Activated CD8-positive, alpha-beta memory T cell treated with anti-CD3 and anti-CD28 coated beads, Interleukin-2, amount 50 U/mL, for 4 hours (primary cell): Measurements from ENCODE around the gene CHMP5.
A peak's percentile ranks its signal among the peaks of the same experiment; 100 is the strongest.
"Not testable (repeated sequence)": the region's sequence is repeated elsewhere in the genome, so short reads cannot be mapped to it uniquely, and the experiment has no call there.

Experiments
- DNase-seq: peaks from one replicate; pipeline ENCODE4 v3.0.0-alpha.2; 2020

Gene CHMP5

DNA sequence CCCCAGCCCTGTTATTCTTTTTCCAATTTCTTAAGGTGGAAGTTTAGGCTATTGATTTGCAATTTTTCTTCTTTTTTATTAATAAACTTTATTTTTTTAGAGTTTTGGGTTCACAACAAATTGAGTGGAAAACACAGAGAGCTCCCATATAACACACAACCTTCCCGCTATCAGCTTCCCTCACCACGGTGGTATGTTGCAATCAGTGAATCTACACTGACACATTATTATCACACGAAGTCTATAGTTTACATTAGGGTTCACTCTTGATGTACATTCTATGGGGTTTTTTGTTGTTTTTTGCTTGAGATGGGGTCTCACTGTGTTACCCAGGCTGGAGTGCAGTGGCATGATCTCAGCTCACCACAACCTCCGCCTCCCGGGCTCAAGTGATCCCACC, 20.7 kb downstream of the CHMP5 start:
- no peak for DNase-seq

DNA sequence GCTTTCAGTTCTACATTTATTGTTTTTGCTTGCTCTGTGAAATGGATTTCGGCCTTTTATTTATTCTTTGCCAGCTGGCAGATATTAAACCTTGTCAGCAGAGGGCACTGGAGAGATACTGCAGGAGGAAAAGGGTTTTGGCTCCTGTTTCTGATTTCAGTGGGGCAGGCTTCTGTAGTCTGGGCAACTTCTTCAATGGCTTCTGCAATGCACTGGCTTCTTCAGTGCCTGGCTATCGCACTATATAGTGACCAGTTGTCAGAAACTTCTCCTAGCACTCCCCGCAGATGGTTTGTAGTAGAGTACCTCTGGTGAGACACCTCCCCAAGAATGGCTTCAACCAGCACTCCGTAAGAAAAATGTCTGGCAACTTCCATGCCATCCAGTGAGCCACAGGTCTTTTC, 22.2 kb downstream of the CHMP5 start:
- DNase-seq = peak; percentile 37

DNA sequence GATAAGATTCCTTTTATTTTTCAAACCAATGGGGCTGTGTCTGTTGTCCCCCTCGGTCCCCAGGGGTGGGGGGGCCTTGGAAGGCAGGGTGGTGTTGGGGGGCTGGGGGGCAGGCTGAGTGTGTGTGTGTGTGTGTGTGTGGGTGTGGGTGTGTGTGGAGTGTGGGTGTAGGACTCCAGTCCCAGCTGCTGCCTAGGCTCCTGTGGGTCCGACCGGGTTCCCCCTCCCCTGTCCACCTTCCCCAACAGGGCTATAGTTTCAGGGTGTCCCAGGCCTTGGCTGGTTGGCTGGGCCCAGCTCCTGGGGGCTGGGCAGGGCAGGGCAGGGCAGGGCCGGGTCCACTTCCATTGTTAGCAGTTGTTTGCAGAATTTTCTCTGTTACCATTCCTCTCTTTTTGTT, 23.4 kb downstream of the CHMP5 start:
- no peak for DNase-seq

DNA sequence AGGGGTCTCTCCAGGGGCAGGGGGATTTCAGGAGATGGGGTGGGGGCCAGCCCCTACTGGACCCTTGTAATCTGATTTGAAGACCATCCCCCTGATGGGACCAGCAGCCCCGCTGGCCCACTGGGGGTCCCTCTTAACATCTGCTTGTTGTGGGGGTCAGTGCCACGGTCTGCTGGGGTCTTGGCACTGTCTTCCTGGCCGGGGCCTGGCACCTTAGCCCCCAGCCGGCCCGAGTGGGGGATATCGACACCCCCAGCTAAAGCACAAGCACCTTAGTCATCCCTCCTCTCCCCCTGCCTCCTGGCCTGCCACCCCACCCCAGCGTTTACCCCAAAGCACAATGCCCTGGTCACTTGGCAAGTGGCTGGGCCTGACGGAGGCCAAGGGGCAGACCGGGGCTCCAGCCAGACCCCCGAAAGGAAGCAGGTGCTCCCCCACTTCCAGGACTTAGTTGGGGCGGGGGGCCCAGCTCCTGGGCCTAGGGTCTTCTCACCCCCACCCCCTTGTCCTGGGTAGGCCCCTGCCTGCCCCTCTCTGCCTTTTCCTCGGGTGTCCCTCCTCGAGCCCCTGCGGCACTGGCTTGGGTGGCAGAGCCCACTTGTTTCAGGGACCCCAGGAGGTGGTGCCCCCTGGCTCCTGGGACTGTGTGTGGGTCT, 24.1 kb downstream of the CHMP5 start:
- peak; percentile 19 for DNase-seq

DNA sequence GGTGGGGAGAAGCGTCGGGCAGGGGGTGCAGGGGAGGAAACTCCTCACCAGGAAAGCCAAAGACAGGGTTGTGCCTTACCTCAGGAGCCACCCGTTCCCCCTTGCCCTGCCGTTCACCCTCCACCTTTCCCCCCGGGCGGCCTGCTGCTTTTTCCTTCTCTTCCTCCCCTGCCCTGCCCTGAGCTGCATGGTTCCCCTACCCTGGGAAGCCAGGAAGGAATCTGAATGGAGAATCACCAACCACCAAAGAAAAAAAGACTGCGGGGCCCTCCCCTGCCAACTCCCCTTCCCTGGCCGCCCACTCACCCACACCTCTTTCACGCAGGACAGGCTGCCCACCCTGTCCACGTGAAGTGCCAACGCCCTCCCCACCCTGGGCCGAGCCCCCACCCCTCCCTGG, 24.6 kb downstream of the CHMP5 start:
- DNase-seq = peak; percentile 36

DNA sequence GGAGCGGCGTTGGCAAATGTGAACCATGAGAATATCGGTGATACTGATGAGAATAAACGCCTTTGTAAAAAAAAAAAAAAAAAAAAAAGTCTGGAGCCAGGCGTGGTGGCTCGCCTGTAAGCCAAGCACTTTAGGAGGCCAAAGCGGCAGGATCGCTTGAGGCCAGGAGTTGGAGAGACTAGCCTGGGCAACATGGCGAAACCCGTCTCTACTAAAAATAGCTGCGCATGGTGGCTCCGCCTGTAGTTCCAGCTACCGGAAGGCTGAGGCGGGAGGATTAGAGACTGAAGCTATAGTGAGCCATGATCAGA, 25.0 kb downstream of the CHMP5 start:
- DNase-seq = no peak

DNA sequence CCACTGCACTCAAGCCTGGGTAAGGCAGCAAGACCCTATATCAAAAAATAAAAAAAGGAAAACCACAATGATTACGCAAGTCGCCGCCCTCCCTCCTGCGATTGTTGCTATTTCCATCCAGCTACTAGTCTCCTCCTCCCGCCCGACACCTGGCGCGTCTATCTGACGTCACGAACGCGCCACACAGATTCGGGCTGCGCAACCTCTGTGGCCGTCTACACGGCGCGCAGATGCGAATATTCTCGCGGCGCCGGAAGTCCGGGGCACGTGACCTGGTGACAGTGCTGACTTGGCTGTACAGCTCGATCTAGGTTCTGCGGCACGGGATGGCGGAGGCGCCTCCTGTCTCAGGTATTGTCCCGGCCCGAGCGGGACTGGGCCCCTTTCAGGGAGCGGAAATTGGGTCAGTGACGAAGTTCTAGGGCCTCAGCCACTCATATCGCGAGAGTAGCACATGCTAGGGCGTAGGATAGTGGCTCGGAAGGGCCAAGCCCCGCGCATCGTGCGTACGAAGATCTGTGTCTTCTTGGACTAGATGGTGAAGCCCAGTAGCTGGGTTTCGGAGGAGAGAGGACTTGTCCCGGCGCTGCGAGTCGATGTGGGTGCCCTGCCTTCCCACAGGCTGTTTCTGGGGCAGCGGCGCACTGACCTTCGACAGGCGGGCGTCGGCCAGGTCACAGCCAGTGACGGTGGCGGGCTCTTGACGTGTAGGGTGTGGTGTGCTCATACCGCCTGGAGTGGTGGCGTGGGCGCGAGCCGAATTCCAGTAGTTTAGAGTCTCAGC, 25.6 kb downstream of the CHMP5 start, which contains the start of gene NFX1:
Gene NFX1 (plus strand): TSS at position 270 of the 784 bp plus-strand sequence. CDS start 57 bp downstream, at position 327.
- DNase-seq = peak; percentile 99

DNA sequence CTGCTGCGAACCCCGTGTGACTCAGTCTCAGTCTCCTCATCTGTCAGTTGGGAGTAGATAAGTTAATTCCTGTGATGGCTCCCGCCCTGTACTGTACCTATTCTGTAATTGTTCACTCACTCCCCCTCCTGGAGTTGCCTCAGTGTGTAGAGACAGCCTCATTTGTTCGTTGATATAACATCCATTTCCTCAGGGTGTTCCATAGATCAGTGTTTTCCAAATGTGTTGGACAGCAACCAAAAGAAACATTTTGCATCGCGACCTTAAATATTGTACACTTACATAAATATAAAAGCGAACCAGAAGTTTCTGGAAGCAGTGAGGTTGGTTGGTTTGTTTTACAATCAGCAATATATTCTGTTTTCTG, 26.2 kb downstream of the CHMP5 start:
- DNase-seq = no peak

DNA sequence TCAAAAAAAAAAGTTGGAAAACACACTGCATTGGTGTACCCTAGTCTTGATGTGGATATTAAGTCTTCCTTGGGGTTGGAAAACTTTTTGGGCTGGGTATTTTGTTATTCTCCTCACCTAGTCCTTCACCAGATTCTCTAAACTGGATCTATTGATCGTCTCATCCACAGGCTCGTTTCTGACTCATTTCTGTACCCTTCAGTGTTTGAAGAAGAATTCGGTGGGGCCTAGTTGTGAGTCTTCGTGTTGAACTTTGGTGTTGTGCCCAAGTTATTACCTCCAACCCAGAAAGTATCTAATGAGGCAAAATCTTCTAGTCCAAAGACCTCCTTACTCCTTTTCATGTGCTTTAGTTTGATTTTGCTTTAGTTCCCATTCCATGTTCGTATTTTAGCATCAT, 27.1 kb downstream of the CHMP5 start:
- DNase-seq = no peak

DNA sequence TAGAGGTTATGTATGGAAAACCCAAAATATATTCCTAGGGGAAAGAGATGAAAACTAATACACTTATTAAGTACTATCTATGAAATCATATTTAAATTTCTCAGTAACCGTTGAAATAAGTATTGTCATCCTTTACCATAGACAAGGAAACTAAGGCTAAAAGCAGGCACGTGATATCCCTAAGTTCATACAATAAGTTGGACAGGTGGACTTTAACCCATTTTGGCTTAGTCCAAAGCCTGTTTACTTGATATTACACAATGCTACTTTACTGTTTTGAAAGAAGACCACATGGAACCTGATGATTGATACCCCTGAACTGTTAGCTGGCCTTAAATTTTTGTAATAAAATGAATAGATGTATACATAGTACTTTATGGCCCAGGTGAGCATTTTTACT, 28.9 kb downstream of the CHMP5 start:
- DNase-seq = no peak

DNA sequence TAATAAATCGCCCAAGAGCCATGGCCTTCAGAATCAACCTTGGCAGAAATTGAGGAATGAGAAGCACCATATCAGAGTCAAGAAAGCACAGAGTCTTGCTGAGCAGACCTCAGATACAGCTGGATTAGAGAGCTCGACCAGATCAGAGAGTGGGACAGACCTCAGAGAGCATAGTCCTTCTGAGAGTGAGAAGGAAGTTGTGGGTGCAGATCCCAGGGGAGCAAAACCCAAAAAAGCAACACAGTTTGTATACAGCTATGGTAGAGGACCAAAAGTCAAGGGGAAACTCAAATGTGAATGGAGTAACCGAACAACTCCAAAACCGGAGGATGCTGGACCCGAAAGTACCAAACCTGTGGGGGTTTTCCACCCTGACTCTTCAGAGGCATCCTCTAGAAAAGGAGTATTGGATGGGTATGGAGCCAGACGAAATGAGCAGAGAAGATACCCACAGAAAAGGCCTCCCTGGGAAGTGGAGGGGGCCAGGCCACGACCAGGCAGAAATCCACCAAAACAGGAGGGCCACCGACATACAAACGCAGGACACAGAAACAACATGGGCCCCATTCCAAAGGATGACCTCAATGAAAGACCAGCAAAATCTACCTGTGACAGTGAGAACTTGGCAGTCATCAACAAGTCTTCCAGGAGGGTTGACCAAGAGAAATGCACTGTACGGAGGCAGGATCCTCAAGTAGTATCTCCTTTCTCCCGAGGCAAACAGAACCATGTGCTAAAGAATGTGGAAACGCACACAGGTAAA, 30.0 kb downstream of the CHMP5 start:
- no peak for DNase-seq

DNA sequence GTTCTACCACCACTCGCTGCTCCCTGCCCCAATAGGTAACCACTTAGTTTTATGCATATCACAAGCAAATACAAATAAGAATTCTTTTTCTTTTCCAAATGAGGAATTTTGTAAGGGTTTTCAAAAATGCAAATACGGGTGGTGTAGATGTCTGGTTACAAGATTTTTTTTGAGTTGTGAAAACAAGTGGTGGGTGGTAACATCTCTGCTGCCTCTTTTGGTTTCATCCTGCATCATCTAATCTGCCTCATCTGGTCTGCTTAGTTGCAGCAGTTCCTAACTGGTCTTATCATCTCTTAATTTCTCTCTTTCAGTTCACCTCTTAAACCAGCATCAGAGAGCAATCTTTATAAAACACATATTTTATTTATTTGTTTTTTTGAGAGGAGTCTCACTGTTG, 30.7 kb downstream of the CHMP5 start:
- no peak for DNase-seq

DNA sequence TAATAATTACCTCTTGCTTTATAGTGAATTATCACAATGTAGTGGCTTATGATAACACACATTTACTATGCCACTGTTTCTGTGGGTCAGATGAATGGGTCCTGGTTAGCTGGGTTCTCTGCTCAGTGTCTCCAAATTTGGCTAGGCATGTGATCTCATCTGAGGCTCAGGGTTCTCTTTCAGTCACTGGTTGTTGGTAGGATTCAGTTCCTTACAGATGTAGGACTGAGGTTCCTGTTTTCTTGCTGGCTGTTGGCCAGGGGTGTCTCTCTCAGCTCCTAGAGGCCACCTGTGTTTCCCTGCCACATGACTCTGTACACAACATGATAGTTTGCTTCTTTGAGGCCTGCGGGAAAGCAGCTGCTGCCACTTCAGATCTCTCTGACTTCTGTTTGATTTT, 32.6 kb downstream of the CHMP5 start:
- DNase-seq = no peak

DNA sequence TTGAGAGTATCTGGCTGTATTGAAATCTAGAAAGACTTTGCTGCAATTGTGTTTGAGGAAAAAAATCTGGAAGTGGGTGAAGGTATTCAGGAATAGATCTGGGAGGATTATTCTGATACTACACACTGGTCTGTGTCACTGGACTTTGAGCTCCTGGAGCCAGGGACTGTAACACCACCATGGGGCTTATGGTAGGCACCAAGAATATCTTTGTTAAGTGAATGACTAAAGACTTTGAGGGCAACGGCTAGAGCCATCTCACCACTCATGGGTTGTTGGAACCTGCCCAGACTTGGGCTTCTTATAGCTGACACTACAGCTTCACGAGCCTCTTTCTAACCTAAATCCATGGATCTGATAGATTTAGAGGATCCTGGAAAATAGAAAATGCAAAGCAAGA, 35.7 kb downstream of the CHMP5 start:
- DNase-seq = no peak

DNA sequence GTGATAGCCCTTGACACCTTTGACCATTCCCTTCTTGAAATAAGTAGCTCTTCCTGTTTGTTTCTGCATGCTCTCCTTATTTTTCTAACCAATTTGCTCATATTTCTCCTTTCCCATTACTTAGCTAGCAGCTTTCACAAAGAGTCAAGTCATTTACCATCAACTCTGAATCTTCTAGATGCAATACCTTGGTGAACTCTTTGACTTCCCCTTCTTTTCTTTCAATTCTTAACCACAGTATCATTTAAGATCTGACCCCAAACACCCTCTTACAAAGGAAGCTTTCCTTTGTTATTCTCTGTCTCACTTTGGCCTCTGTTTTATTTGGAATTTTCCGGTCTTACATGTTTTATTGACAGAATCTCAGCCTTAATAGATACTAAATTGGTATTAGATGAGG, 39.5 kb downstream of the CHMP5 start:
- no peak for DNase-seq

DNA sequence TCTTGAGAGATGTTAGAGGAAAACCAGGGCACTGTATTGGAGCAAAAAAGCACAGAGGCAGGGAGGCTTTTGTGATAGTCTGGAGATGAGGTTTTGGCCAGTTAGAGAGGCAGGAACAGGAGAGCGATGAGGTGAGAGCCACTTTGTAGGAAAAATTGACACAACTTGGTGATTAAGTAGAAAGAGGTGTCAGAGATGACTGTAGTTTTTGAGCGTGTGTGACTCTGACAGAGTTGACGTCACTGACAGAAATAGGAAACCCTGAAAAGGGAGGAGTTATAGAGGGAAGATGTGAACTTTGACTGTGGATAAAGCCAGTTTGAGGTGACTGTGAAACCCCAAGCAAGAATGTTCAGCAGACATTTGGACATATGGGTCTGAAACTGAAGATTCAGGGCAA, 41.2 kb downstream of the CHMP5 start:
- DNase-seq = no peak

DNA sequence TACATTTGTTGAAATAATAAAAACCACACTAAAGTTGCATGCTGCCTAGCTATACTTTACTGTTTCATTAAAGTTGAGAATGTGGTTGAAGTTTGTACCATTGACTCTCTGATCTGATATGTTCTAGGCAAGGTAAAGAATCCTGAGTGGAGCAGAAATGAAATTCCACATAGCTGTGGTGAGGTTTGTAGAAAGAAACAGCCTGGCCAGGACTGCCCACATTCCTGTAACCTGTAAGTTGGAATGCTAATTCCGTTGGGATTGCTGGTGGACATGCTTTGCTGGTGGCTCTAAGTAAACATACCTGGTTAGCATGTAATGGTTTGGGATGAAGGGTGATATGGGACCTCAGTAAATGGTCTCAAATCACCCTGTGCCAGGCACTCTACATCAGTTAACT, 42.2 kb downstream of the CHMP5 start:
- no peak for DNase-seq

DNA sequence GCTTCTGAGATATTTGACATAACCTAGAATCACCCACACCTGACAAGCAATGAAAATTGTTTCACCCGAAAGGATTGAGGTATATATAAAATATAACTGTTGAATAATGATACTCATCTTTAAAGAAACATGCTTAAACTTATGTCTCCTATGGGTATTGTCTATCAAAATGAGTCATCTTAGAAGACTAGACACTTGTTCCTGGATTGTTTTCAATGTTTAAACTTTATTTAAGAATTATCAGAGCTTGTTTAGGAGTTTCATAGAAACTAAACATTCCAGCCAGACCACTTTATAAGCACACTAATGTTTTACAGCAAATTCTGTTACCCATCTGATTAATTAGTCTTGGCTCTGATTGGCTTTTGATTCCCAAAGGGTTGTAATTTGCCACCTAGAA, 45.1 kb downstream of the CHMP5 start:
- no peak for DNase-seq

DNA sequence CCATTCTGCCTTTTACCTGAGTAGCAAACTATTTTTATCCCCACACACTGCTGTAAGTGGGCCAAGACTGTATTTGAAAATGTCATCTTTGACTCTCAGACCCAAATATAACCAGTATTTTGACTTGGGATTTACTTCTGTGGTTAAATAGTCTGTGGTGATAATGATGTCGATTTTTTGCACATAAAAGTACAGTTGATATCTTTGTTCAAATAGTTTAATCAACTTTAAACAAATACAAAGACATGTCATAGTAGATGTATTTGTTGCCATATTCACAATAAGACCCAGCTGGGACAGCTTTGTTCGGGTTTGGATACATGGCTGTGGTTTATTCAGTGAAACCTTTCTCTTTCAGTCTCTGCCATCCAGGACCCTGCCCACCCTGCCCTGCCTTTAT, 45.9 kb downstream of the CHMP5 start:
- DNase-seq = no peak

DNA sequence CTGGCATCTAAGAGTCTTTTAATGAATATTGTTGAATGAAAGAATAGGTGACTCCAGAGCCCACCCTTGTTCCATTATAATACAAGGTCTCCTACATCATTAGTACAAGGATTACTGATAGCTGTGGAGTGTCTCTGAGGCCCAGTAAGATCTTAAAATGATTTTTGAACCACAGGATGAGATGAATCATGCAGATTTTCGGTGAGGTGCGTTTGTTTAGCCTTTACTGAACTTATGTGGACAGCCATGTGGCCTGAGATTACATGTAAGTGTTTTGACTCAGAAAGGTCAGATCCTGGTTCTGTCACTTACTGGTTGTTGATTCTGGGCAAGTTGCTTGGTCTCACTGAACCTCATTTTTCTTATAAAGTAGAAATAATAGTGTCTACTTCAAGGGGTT, 47.1 kb downstream of the CHMP5 start:
- DNase-seq = no peak

DNA sequence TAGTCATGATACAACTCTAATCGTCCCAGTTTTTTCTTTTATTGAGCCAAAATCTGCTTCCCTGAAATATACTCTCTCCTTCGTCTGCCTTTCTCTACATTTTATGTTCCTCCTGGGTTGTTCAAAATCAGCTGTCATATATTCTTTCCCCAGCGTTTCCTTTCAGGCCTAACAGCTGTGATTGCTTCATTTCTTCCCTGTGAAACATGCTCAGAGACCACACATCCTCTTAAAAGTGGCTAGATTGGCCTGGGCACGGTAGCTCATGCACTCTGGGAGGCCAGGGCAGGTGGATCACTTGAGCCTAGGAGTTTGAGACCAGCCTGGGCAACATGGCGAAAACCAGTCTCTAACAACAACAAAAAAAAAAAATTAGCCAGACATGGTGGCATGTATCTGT, 50.5 kb downstream of the CHMP5 start:
- no peak for DNase-seq

DNA sequence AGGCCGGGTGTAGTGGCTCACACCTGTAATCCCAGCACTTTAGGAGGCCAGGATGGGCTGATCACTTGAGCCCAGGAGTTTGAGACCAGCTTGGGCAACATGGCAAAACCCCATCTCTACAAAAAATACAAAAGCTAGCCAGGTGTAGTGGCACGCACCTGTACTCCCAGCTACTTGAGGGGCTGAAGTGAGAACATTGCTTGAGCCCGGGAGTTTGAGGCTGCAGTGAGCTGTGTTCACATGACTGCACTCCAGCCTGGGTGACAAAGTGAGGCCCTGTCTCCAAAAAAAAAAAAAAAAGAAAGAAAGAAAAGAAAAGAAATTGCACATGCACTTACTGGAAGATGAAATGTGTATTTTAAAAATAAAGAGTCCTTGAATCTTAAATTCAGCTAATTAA, 52.3 kb downstream of the CHMP5 start:
- not testable (repeated sequence) for DNase-seq

DNA sequence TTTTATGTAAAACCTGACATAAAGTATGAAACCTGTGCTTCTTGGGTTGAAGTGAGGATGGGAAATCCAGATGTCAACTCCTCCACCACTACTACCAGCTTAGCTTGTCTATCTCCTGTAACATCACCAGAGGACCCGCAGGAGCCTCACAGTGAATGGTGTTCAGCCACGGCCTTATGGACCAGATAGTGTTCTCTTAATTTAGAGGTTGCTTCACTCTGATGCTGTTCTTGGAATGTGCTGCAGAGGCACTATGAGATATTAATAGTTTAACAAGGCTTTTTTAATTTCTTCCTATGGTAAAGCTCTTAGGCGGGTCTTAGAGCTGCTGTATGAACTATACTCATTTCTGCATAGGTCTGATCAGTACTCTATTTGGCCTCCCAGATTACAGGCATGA, 53.4 kb downstream of the CHMP5 start:
- DNase-seq = no peak

DNA sequence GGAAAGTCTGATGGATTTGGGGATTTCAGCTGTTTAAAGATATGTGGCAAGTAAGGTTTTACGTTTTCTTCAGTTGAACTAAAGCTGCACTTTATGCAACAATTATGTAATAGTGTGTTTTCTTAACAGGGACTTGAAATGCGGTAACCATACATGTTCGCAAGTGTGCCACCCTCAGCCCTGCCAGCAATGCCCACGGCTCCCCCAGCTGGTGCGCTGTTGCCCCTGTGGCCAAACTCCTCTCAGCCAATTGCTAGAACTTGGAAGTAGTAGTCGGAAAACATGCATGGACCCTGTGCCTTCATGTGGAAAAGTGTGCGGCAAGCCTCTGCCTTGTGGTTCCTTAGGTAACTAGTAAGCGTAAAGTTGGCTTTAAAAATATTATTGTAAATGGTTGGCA, 53.9 kb downstream of the CHMP5 start:
- no peak for DNase-seq
